C4-2B (cell line): ENCODE measurements around the gene DHX34.
"Not testable (repeated sequence)": the region's sequence is repeated elsewhere in the genome, so short reads cannot be mapped to it uniquely, and the experiment has no call there.

Source experiments
- H3K27ac ChIP-seq: fragments of 450-650 bp; 2 replicates; pipeline ENCODE4 v1.5.1; 2017
- CTCF ChIP-seq: fragments of 450-650 bp; conservative IDR thresholded peaks from 2 replicates; pipeline ENCODE4 v1.5.1; 2017; ENCODE audit warnings: mild to moderate bottlenecking
- ZFX ChIP-seq: fragments of 450-650 bp; IDR thresholded peaks from 2 replicates; pipeline ENCODE4 v1.6.1; 2017

Gene DHX34

GRCh38 chr19:47331490-47331889 lies 17.6 kb upstream of the DHX34 start:
- TF ChIP-seq ZFX: no peak
- TF ChIP-seq CTCF: no peak
- H3K27ac ChIP-seq: no peak overlapping the region

GRCh38 chr19:47331931-47332547 lies 17.1 kb upstream of the DHX34 start, which contains the start of gene C5AR2:
Gene C5AR2 (plus strand): TSS chr19:47332175. CDS start chr19:47340800, 8,625 bp downstream.
- TF ChIP-seq CTCF (no peak), ZFX (no peak)
- no peak within 1 kb of the TSS for H3K27ac ChIP-seq

- not testable (repeated sequence) for H3K27ac ChIP-seq
Observed at GRCh38 chr19:47336765-47337718, 12.1 kb upstream of the DHX34 start.

- TF ChIP-seq ZFX (no peak), CTCF (no peak)
- no peak overlapping the region for H3K27ac ChIP-seq
Observed at GRCh38 chr19:47339196-47339880, 9.8 kb upstream of the DHX34 start.

GRCh38 chr19:47340477-47341208 lies 8.5 kb upstream of the DHX34 start:
- H3K27ac ChIP-seq: no peak overlapping the region
- TF ChIP-seq CTCF (no peak), ZFX (no peak)

- no peak overlapping the region for H3K27ac ChIP-seq
- TF ChIP-seq ZFX: no peak
- TF ChIP-seq CTCF: no peak
Observed at GRCh38 chr19:47341734-47342133, 7.4 kb upstream of the DHX34 start.

- H3K27ac ChIP-seq: no peak overlapping the region
- TF ChIP-seq ZFX (no peak), CTCF (no peak)
Observed at GRCh38 chr19:47343194-47343802, 5.8 kb upstream of the DHX34 start.
